Adrenal gland (tissue), 12 donors: ENCODE data around the gene LLGL2. TPM values are rescaled to one million over a fixed set of nuclear protein-coding genes. Genes with fewer than 3 reads are reported as not detected.

Experiments used
- DNase-seq, 7 donors: peaks; one replicate each; pipeline ENCODE4 v3.0.0-alpha.2; 2019 to 2020
- H3K27ac ChIP-seq, 5 donors: fragments of 200-600 bp; sonication (generic) in 4 of 5; 1 replicate in 3 of 5; 2 replicates in 2 of 5; pipeline versions ENCODE4 v1.5.1 to v1.8.0; 2016 to 2020; ENCODE audit warnings: mild to moderate bottlenecking in 1 of 5
- H3K27me3 ChIP-seq: fragments of 200-600 bp; 2 replicates; pipeline ENCODE4 v1.8.0; 2021
- H3K36me3 ChIP-seq, 2 donors: fragments of 200-600 bp; replicated peaks in 1 of 2; 1 replicate in 1 of 2; 2 replicates in 1 of 2; pipeline versions ENCODE4 v1.5.1 to v1.8.0; 2018 to 2022
- H3K4me1 ChIP-seq, 2 donors: fragments of 200-600 bp; replicated peaks in 1 of 2; 1 replicate in 1 of 2; 2 replicates in 1 of 2; pipeline versions ENCODE4 v1.5.1 to v1.8.0; 2018 to 2021
- H3K4me3 ChIP-seq, 4 donors: fragments of 200-600 bp; sonication (generic) in 3 of 4; one replicate each; pipeline ENCODE4 v1.5.1; 2016 to 2018
- H3K9me3 ChIP-seq, 3 donors: fragments of 200-600 bp; sonication (generic) in 1 of 3; replicated peaks in 1 of 3; 1 replicate in 2 of 3; 2 replicates in 1 of 3; pipeline versions ENCODE4 v1.5.1 to v1.8.0; 2016 to 2021
- CTCF ChIP-seq, 6 experiments: fragments of 450-650 bp in 4 of 6; fragments of 200-600 bp in 2 of 6; sonication (generic) in 1 of 6; IDR thresholded peaks; 1 replicate in 5 of 6; 2 replicates in 1 of 6; pipeline versions ENCODE4 v1.5.1 to v1.8.0; 2016 to 2021; ENCODE audit warnings: antibody characterized with exemption in 6 of 6, mild to moderate bottlenecking in 2 of 6, moderate library complexity in 1 of 6
- POLR2A ChIP-seq, 2 donors: fragments of 450-650 bp; IDR thresholded peaks; one replicate each; pipeline ENCODE4 v1.6.1; 2017; ENCODE audit warnings: antibody characterized with exemption in 2 of 2, mild to moderate bottlenecking in 2 of 2, moderate library complexity in 1 of 2
- WGBS, 4 donors: extraction: QIAGEN DNeasy Blood & Tissue Kit in 2 of 4; methylation state at CpG; one replicate each; pipeline versions ENCODE4 v1.1.5 to v1.1.7; 2013 to 2017; 5-methylcytosine and 5-hydroxymethylcytosine counted together
- intact Hi-C, 2 donors: fragments of 100-400 bp; cut with DNase I; formaldehyde crosslinking; loops; one replicate each; pipeline versions ENCODE4 v1.14.1 to v1.15.0; 2022 to 2023
- polyA plus RNA-seq, 3 donors: library from polyadenylated mRNA; stranded (reverse); fragments of 200-250 nt in 2 of 3; fragments of 350-450 nt in 1 of 3; fragmentation: Illumina TruSeq in 1 of 3; extraction: RNeasy Lipid Tissue Mini Kit (QIAGEN cat#74804) in 1 of 3; gene quantifications; one replicate each; pipeline ENCODE4 v1.2.3, GENCODE V29; 2013 to 2014
- total RNA-seq, 9 donors: library from RNA; depleted of rRNA in 4 of 9; stranded (reverse); fragments of >200 nt in 4 of 9; fragments of 120-200 nt in 1 of 9; fragmentation: NEBNext Ultra II Directional in 1 of 9; extraction: Animal tissue kit (Norgen Biotek cat#: 25700) in 1 of 9; gene quantifications; one replicate each; pipeline versions ENCODE4 v1.1.0 to v1.2.4, GENCODE V29; 2013 to 2023
- donor health status: healthy with polysubstance abuse.
- donor health status: Bipolar disorder and iron deficiency.
- donor health status: DM: yes; HTN: yes; CAD: no.
- donor health status: DM: no; HTN: no; CAD: no.
- donor health status: DM: no; HTN: no; CAD: no.
- donor health status: DM: yes; HTN: yes; CAD: no.

Gene LLGL2
- total and polyA plus RNA-seq, 12 donors, result 1.2 to 90.3 (median 23.8) TPM

DNA sequence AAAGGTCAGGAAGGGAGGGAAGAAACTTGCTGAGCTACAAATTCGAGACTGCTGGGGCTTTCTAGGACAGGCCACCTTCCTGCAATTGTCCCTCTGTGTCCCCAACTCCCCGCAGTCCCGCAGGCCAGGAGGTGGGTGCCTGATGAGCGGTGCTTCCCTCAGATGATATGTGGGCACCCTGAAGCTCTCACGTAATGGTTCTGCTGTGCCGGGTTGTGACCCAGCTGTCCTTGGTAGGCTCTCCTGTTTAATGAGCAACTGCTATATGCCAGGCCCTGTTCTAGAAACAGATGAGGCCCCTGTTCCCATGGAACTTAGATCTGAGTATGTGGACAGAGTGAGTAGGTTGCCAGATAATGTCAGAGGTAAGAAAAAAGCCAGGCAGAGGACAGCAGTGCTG lies 40.1 kb downstream of the LLGL2 start:
- Histone ChIP-seq H3K36me3 (no peaks in the 10 kb centered on the region), H3K4me1 (no peaks in the 10 kb centered on the region), H3K27ac (no peak overlapping the region), H3K9me3 (no peaks in the 10 kb centered on the region), H3K4me3 (no peak overlapping the region), H3K27me3 (no peaks in the 10 kb centered on the region)
- no peak for DNase-seq
- WGBS, 4 donors, result 76 to 94% (median 92%) methylated on average over 4 to 6 of the region's 6 CpGs; no CpG with 5 or more reads in 1 of the 4 donors
- TF ChIP-seq CTCF (IDR thresholded peaks at IDR 0.05) (no peak), POLR2A (IDR thresholded peaks at IDR 0.05) (no peak)
- intact Hi-C loops, result no loop called here

DNA sequence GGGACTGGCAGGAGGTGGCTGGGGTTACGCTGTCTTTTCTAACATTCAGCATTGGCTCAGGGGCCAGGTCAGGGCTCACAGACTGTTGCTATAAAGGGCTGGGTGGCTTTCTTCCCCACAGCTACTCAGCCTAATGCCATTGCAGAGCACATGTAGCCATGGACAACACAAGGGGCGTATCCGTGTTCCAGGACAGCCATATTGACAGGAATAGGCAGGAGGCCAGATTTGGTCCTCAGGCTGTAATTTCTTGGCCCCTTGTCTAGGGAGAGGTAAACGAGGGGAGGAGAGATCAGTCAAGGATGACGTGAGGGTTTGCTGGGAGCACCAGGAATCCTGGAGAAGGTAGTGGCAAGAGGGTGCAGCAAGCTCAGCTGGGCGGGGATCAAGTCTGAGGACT lies 40.9 kb downstream of the LLGL2 start:
- TF ChIP-seq CTCF (IDR thresholded peaks at IDR 0.05) (no peak), POLR2A (IDR thresholded peaks at IDR 0.05) (no peak)

GRCh38 chr17:75566834-75567233 lies 41.3 kb downstream of the LLGL2 start:
- WGBS, 4 donors, result 77 to 92% (median 91%) methylated on average over 5 of the region's 5 CpGs
- no peaks in the 10 kb centered on the region for H3K4me1 ChIP-seq
- no peaks in the 10 kb centered on the region for H3K36me3 ChIP-seq
- intact Hi-C loops, result no loop called here
- no peak overlapping the region for H3K27ac ChIP-seq
- TF ChIP-seq POLR2A (IDR thresholded peaks at IDR 0.05) (no peak), CTCF (IDR thresholded peaks at IDR 0.05) (no peak)
- no peaks in the 10 kb centered on the region for H3K9me3 ChIP-seq
- H3K27me3 ChIP-seq, result no peaks in the 10 kb centered on the region
- H3K4me3 ChIP-seq, result no peak overlapping the region
- no peak for DNase-seq

More for the DNA sequence above, 40.9 kb downstream of the LLGL2 start:
- WGBS, 4 donors, result 88 to 93% (median 91%) methylated on average over 6 of the region's 6 CpGs
- Histone ChIP-seq H3K4me3 (no peak overlapping the region), H3K9me3 (no peaks in the 10 kb centered on the region), H3K27me3 (no peaks in the 10 kb centered on the region), H3K4me1 (no peaks in the 10 kb centered on the region), H3K27ac (no peak overlapping the region), H3K36me3 (no peaks in the 10 kb centered on the region)
- intact Hi-C loops, result no loop called here
- no peak for DNase-seq

- intact Hi-C loops, result no loop called here
- no peak overlapping the region for H3K4me3 ChIP-seq
- no peak for DNase-seq
- WGBS, 4 donors, result 94 to 95% (median 95%) methylated on average over 12 to 31 of the region's 31 CpGs
- TF ChIP-seq POLR2A (IDR thresholded peaks at IDR 0.05) (no peak), CTCF (IDR thresholded peaks at IDR 0.05) (no peak)
- no peaks in the 10 kb centered on the region for H3K27me3 ChIP-seq
- no peak overlapping the region for H3K27ac ChIP-seq
- H3K9me3 ChIP-seq, result no peaks in the 10 kb centered on the region
- H3K4me1 ChIP-seq, result no peaks in the 10 kb centered on the region
- H3K36me3 ChIP-seq, result no peaks in the 10 kb centered on the region
These were observed 43.1 kb downstream of the LLGL2 start for GRCh38 chr17:75568412-75569255.
